ENCODE measurements around the gene ERGIC1. TPM values are rescaled to one million over a fixed set of nuclear protein-coding genes. Genes with fewer than 3 reads are reported as not detected.

ERGIC1 gene
- total RNA-seq, 2 donors from 2014 or later: 173 to 191 TPM

DNA sequence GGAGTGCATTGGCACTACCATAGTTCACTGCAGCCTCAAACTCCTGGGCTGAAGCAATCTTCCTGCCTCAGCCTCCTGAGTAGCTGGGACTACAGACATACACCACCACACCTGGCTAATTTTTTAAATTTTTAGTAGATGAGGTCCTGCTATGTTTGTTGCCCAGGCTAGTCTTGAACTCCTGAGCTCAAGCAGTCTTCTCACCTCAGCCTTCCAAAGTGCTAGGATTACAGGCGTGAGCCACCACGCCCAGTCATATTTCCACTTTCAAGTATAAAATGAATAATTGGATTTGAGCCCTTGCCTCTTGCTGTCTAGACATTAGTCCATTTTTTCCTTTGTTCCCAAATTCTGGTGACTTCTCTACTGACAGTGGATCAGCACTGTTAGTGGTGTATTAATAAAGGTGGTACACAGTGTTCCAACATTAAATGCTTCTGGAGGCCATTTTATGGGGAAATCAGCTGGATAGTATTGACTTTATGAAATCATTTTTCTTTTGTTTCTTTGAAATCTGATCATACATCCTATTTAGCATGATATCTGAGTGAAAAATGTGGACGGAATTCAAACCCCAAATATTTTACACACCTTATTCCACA, 165.4 kb downstream of the ERGIC1 start:
- H3K4me3 ChIP-seq: no peak overlapping the region
- no peak for DNase-seq
- no peaks in the 10 kb centered on the region for H3K9me3 ChIP-seq
- no peaks in the 10 kb centered on the region for H3K27me3 ChIP-seq
- no peak overlapping the region for H3K27ac ChIP-seq
- peaks cover 12% of the 10 kb centered on the region for H3K36me3 ChIP-seq
- H3K4me1 ChIP-seq: no peaks in the 10 kb centered on the region
- intact Hi-C loops (cut with DNase I): no loop called here
- H3K9ac ChIP-seq (ENCODE audit: low read depth in 2 of 2, low read length in 2 of 2): no peak overlapping the region
- TF ChIP-seq, protein P1, sequence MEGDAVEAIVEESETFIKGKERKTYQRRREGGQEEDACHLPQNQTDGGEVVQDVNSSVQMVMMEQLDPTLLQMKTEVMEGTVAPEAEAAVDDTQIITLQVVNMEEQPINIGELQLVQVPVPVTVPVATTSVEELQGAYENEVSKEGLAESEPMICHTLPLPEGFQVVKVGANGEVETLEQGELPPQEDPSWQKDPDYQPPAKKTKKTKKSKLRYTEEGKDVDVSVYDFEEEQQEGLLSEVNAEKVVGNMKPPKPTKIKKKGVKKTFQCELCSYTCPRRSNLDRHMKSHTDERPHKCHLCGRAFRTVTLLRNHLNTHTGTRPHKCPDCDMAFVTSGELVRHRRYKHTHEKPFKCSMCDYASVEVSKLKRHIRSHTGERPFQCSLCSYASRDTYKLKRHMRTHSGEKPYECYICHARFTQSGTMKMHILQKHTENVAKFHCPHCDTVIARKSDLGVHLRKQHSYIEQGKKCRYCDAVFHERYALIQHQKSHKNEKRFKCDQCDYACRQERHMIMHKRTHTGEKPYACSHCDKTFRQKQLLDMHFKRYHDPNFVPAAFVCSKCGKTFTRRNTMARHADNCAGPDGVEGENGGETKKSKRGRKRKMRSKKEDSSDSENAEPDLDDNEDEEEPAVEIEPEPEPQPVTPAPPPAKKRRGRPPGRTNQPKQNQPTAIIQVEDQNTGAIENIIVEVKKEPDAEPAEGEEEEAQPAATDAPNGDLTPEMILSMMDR (IDR thresholded peaks at IDR 0.05): no peak

- peaks cover 10% of the 10 kb centered on the region for H3K36me3 ChIP-seq
- no peaks in the 10 kb centered on the region for H3K27me3 ChIP-seq
- intact Hi-C loops (cut with DNase I): no loop called here
- no peak overlapping the region for H3K9ac ChIP-seq (ENCODE audit: low read depth in 2 of 2, low read length in 2 of 2)
- no peaks in the 10 kb centered on the region for H3K4me1 ChIP-seq
- no peak overlapping the region for H3K4me3 ChIP-seq
- DNase-seq: no peak
- H3K27ac ChIP-seq: no peak overlapping the region
- TF ChIP-seq, protein P1 (IDR thresholded peaks at IDR 0.05): no peak
- H3K9me3 ChIP-seq: no peaks in the 10 kb centered on the region
Measured at GRCh38 chr5:172999974-173000373, 165.9 kb downstream of the ERGIC1 start.

DNA sequence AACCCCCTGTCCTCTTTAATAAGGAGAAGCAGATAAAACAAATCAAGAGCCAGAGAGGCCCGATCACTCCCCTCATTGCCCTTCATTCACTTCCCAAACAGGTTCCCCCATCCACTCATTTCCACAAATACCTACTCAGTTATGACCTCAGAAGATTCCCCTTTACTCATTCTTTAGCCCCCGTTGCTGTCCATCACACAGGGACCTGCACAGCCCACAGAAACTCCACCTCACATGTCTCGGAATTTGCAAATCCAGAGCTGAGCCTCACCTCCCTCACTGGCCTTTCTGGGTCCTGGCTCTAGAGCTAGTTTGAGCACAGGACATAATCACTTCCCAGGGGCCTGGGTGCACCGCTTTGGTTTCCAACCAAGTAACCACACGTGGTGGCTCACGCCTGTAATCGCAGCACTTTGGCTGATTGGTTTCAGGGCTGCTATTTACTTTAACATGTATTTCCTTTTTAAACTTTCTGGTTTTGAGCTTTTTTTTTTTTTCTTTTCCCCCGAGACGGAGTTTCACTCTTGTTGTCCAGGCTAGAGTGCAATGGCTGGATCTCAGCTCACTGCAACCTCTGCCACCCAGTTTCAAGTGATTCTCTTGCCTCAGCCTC, 167.3 kb downstream of the ERGIC1 start:
- no peak overlapping the region for H3K9ac ChIP-seq (ENCODE audit: low read depth in 2 of 2, low read length in 2 of 2)
- intact Hi-C loops (cut with DNase I): no loop called here

More for the DNA sequence above, 167.3 kb downstream of the ERGIC1 start:
- TF ChIP-seq, protein P1 (IDR thresholded peaks at IDR 0.05): no peak
- no peaks in the 10 kb centered on the region for H3K36me3 ChIP-seq
- no peaks in the 10 kb centered on the region for H3K4me1 ChIP-seq
- no peak overlapping the region for H3K4me3 ChIP-seq
- H3K27ac ChIP-seq: no peak overlapping the region
- no peaks in the 10 kb centered on the region for H3K27me3 ChIP-seq
- no peaks in the 10 kb centered on the region for H3K9me3 ChIP-seq
- no peak for DNase-seq

Other genes with a start within 250 kb of the ERGIC1 start
- gene NEURL1B, start 193.0 kb upstream of the ERGIC1 start, total RNA-seq: 10 to 100 TPM; 61.6 to 99.9 TPM
- 100 to 1,000 TPM in 1 of 2 donors, 10 to 100 TPM in 1; 61.7 to 102 TPM for gene DUSP1, start 63.1 kb upstream of the ERGIC1 start, total RNA-seq
- 10 to 100 TPM; 26.6 to 50.6 TPM for gene RPL26L1, start 125.2 kb downstream of the ERGIC1 start, total RNA-seq
- gene ATP6V0E1, start 149.5 kb downstream of the ERGIC1 start, total RNA-seq: 100 to 1,000 TPM; 194 to 218 TPM
- 10 to 100 TPM in 1 of 2 donors, 1 to 10 TPM in 1; 7.2 to 19.1 TPM for gene CREBRF, start 222.1 kb downstream of the ERGIC1 start, total RNA-seq